HG02970 (cell line): ENCODE results near the gene ZNF438.
"Not testable (repeated sequence)": the region's sequence is repeated elsewhere in the genome, so short reads cannot be mapped to it uniquely, and the experiment has no call there.

Experiments used
- ATAC-seq: cut with Tn5 transposase; IDR thresholded peaks from one replicate; pipeline ENCODE4 v1.9.1; 2021; ENCODE audit warnings: mild to moderate bottlenecking, moderate library complexity, moderate number of reproducible peaks; ENCODE audit not compliant: unreplicated experiment, low FRiP score

ZNF438 gene

DNA sequence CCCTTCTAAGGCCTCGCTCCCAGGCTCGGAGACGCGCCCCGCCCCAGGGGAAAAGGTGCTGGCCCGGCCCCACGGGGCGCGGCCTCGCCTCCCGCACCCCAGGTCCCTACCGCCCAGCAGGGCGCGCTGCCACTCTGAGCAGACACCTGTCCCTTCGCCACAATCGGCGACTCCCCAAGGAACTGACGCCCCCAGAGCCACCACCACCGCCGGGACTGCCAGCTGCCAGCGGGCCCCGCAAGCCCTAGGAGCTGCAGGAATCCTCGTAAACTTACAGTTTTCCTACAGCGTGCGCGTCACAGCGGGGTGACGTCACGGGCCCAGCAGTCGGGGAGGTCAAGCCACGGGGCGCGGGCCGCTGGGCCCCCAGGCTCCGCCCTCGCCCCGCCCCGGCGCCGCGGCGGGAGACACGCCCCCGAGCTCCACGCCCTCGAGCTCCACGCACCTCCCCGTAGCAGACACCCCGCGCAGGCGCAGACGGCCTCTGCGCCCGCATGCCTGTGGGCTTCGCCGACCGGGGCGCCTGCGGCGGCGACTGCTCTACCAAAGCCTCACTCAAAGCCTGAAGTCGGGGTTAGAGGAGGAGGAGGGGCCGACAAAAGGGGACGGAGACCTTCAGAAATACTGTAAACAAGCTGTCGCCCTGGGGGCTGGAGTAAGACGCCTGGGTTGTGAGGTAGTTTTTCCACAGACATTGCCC lies at the start of gene ZNF438:
TSS of gene ZNF438 (minus strand) at position 308 of the 700 bp plus-strand sequence. CDS start 154,831 bp downstream, outside the sequence.
- peak; percentile 90 for ATAC-seq

- no peak for ATAC-seq
Observed at GRCh38 chr10:31076610-31076988, 44.9 kb upstream of the ZNF438 start.

- ATAC-seq: no peak
Observed at GRCh38 chr10:31075881-31076609, 44.4 kb upstream of the ZNF438 start.

- no peak for ATAC-seq
Observed at GRCh38 chr10:31075434-31075833, 43.8 kb upstream of the ZNF438 start.

DNA sequence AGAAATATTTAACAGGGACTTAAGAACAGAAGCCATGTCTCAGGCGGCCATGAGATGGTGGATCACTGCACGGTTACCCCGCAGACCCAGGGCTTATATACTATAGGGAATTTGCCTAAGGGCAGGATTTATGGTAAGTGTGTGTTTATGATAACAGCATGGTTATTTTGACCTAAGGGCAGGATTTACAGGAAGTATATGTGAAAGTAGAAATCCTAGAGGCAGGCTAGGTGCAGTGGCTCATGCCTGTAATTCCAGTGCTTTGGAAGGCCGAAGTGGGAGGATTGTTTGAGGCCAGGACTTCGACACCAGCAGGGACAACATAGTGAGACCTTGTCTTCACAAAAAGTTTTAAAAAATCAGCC lies 43.0 kb upstream of the ZNF438 start:
- ATAC-seq: no peak

DNA sequence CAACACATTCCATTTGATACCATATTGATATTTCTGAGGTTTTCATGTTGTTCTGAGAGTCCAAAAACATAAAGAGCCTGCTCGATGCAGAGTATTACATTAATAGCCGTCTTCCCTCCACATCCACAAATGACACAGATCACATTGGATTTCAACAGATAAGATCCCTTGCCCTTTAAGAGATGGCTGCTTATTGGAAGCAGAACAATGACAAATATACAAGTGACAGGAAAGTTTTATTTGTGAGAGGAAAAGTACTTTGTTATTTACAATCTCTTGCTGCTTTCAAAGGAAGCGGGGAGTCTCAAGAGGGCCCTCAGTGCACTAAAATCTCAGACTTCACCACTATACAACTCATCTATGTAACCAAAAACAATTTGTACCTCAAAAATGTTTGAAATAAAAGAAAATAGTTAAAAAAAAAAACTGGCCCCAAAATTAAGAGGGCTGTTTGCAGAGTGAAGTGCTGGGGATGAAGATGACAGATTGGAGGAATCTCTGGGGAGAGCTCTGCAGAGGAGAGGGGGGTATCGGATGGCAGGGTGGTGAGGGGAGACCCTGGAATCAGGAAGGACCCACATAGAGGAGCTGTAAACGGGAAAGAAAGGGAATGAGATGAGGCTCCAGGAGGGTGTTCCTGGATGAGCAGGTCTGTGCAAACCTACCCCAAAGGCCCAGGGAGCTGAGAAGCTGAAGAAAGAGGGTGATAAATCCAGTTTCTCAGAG lies 42.5 kb upstream of the ZNF438 start:
- no peak for ATAC-seq

DNA sequence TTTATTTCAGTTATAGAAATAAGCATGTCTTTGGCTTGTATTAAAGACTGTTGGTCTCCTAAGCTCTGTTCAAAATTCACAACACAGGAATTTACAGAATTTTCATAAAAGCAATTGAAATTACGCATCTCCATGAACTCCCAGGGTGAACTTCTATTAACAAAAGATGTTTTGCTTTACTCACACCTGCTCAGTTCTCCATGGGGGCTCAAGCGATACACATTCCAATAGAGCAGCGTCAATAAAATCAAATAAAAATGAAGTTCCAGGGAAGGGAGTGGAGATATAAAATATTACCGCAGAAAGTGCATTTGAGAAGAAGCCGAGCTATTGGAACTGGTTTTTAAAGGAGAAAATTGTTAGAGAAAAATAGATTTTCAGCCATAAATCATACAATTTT lies 41.5 kb upstream of the ZNF438 start:
- ATAC-seq: no peak

GRCh38 chr10:31072451-31072850 lies 40.8 kb upstream of the ZNF438 start:
- ATAC-seq: no peak

GRCh38 chr10:31071232-31072005 lies 39.8 kb upstream of the ZNF438 start:
- no peak for ATAC-seq

DNA sequence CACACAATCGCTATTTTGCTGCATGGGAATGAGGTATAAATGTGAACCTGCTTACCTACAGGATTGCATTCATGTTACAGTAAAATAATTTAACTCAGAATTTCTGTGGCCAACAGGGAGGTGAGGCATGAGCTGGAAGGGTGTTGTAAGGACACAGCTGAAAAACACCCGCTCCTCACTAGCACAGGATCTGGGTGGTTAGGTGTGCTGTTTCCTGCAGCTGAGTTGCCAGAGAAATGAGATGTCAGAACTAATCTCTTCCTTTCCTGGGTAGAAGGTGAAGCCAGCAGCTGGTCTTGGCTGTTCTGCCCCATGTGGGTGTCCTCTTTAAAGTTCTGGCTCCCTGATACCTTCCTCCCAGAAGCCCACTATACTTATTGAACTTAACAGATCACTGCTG lies 39.0 kb upstream of the ZNF438 start:
- ATAC-seq: no peak

DNA sequence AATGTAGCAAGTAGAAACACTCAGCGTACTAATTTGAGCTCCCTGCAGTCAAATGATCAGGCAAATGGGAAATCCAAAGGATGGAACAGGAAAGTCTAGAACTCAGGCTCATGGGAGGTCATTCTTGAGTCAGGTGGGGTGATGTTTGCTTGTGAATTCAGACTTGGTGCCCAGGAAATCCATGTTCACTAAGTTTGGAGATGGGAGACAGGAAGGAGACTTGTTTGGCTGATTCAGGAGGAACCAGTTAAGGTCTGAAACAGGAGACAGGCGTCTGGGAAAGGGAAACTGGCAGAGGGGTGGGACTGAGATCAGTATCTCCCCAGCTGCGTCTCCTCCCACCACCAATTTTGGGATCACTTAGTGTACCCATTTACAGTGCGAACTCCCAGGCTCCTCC lies 38.4 kb upstream of the ZNF438 start:
- ATAC-seq: no peak

GRCh38 chr10:31069411-31069810 lies 37.7 kb upstream of the ZNF438 start:
- ATAC-seq: no peak

DNA sequence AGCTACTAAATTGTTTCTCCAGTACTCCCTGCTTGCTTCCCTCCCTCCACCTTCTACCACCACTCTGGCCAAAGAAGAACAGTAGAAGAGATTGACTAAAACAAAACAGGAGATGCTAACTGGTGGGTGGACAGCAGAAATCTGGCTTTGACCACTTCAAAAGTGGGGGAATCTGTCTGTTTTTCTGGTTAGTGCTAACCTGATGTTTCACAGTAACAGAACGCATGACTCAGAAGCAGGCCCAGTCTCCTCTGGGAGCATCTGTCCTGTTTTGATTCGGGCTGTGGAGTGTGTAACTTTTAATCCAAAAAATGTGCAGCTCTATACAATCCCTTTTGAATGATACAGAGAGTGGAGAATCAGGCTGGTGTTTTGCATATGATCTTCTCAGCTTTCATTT lies 32.7 kb upstream of the ZNF438 start:
- ATAC-seq: no peak

DNA sequence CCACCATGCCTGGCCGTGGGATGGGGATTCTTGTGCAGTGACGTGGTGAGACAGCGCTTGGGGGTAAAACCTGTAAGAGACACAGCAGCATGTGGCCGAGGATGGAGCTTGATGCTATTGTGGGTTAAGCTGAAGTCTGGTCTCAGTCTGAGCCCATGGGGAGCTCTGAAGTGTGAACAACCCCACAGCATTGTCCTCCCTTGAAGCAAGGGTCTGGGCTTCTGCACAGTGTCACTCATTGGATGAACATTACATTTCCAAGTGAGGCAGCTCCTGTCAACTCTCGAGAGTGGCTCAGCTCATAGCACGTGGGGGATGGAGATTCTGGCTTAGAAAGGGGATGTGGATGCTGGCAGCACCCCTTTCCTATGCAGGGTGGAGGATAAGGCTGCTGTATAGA lies 32.2 kb upstream of the ZNF438 start:
- ATAC-seq: no peak

DNA sequence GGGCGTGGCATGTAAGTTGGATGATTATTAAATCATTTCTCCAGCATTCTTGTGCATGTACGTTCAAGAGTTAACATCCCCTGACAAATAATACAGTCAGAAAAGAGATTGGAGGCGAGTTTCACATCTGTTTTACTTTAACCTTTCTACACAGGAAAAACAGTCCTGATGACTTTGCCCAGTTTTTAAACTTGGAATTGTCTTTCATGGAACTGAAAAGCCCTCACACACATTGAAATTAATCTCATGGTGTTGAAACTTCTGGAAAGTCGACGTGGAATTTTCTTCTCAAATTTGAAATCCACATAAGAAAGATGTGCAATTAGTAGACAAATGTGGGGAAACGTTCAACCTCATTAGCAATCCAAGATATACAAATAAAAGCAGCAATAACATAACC lies 31.2 kb upstream of the ZNF438 start:
- no peak for ATAC-seq

DNA sequence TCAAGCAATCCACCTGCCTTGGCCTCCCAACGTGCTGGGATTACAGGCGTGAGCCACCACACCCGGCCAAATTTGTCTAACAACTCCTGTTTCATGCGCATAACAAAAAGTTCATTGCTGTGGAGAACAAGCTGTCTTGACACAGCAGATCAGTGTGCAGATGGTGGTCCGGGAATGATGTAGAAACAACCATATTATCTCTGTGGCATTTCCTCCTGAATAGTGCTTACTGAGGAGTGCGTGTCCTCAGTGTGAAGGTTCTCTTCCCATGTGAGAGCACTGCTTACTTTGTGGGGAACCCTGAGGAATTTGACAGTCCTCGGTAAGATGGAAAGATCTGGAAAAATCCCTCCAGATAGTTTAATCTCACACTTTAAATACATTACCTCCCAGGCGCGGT lies 30.3 kb upstream of the ZNF438 start:
- ATAC-seq: no peak

GRCh38 chr10:31058795-31059703 lies 27.4 kb upstream of the ZNF438 start:
- ATAC-seq: no peak

DNA sequence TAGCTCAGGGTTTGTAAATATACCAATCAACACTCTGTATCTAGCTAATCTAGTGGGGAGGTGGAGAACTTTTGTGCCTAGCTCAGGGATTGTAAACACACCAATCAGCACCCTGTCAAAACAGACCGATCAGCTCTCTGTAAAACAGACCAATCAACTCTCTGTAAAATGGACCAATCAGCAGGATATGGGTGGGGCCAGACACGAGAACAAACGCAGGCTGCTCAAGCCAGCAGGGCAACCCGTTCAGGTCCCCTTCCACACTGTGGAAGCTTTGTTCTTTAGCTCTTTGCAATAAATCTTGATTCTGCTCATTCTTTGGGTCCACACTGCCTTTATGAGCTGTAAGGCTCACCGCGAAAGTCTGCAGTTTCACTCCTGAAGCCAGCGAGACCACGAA lies 25.0 kb upstream of the ZNF438 start:
- not testable (repeated sequence) for ATAC-seq

DNA sequence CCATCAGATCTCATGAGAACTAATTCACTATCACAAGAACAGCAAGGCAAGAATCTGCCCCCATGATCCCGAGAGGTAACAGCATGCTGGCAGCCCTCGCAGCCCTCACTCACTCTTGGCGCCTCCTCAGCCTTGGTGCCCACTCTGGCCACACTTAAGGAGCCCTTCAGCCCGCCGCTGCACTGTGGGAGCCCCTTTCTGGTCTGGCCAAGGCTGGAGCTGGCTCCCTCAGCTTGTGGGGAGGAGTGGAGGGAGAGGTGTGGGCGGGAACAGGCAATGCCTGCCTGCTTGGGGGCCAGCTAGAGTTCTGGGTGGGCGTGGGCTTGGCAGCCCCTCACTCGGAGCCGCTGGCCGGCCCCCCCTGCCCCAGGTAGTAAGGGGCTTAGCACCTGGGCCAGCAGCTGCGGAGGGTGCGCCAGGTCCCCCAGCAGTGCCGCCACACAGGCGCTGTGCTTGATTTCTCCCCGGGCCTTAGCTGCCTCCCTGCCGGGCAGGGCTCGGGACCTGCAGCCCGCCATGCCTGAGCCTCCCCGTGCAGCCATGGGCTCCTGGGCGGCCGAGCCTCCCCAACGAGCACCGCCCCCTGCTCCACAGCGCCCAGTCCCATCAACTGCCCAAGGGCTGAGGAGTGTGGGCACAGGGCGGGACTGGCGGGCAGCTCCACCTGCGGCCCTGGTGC lies 24.0 kb upstream of the ZNF438 start:
- ATAC-seq: no peak
